ENCODE results near the gene PKHD1.
"Not testable (repeated sequence)": the region's sequence is repeated elsewhere in the genome, so short reads cannot be mapped to it uniquely, and the experiment has no call there.

PKHD1 gene

DNA sequence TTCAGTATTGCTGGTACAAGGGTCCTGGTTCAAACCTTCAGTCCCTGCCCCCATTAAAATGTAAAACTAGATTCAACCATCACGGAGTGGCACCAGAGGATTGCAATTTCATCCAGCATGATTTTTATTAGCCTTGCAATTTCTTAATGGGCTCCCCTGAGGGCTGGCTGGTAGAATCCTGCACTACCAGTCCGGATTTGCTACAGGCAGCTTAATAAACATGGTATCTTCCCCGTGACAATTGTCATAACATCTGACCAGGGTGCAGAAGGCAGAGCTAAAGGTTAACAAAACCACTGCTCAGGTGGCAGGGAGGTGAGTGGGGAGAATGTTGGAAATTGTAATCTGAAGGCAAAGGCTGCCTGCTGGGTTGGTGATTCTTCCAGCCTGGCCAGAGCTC, 94.5 kb downstream of the PKHD1 start:
- no peak for TF ChIP-seq CTCF (IDR thresholded peaks at IDR 0.05; ENCODE audit: extremely low read depth, missing control alignments)

GRCh38 chr6:51989789-51990188, 97.6 kb downstream of the PKHD1 start:
- DNase-seq (ENCODE audit: low spot score): no peak
- no peak for TF ChIP-seq CTCF (IDR thresholded peaks at IDR 0.05; ENCODE audit: extremely low read depth, missing control alignments)

More for the DNA sequence above, 94.5 kb downstream of the PKHD1 start:
- no peak for DNase-seq (ENCODE audit: low spot score)

- DNase-seq (ENCODE audit: low spot score): no peak
- no peak for TF ChIP-seq CTCF (IDR thresholded peaks at IDR 0.05; ENCODE audit: extremely low read depth, missing control alignments)
Observed at GRCh38 chr6:51986864-51987263, 100.5 kb downstream of the PKHD1 start.

- no peak for TF ChIP-seq CTCF (IDR thresholded peaks at IDR 0.05; ENCODE audit: extremely low read depth, missing control alignments)
- DNase-seq (ENCODE audit: low spot score): no peak
Observed at GRCh38 chr6:51983564-51983963, 103.8 kb downstream of the PKHD1 start.

- DNase-seq (ENCODE audit: low spot score): not testable (repeated sequence)
Observed at GRCh38 chr6:51982695-51983094, 104.7 kb downstream of the PKHD1 start.

GRCh38 chr6:51976374-51976773, 111.0 kb downstream of the PKHD1 start:
- TF ChIP-seq CTCF (IDR thresholded peaks at IDR 0.05; ENCODE audit: extremely low read depth, missing control alignments): no peak
- no peak for DNase-seq (ENCODE audit: low spot score)

GRCh38 chr6:51972659-51973058, 114.8 kb downstream of the PKHD1 start:
- no peak for TF ChIP-seq CTCF (IDR thresholded peaks at IDR 0.05; ENCODE audit: extremely low read depth, missing control alignments)
- no peak for DNase-seq (ENCODE audit: low spot score)

DNA sequence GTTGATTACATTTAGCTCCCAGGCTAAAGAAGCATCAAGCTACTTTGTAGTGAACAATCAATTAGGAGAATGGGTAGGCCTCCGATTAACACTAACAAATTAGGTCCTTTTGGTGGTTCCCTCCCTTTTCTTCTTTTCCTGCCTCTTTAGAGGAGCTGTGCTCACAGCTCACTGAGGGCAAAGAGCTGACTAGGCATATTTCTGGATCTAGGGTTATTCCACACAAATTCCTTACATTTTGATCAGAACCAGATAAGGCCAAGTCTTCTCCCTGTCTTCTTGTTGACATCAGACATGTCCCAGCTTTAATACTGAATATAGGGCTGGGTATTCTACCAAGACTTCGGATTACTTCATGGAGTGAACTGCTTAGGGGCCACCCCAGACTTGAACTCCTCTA, 119.1 kb downstream of the PKHD1 start:
- no peak for DNase-seq (ENCODE audit: low spot score)
- no peak for TF ChIP-seq CTCF (IDR thresholded peaks at IDR 0.05; ENCODE audit: extremely low read depth, missing control alignments)

Measured in GM20000 (cell line).